BLaER1 treated with 17β-estradiol and CSF1 and Interleukin-3, amounts not matched to agents 10 nM and 100 nM (cell line): ENCODE results near the gene RARB.

Source experiments
- H3K27ac ChIP-seq, 11 experiments: shearing (Covaris generic); formaldehyde crosslinking; 2 replicates each; pipeline ENCODE4 v1.8.1; 2022
- H3K27me3 ChIP-seq, 11 experiments: shearing (Covaris generic); formaldehyde crosslinking; 2 replicates each; pipeline ENCODE4 v1.8.1; 2022
- H3K36me3 ChIP-seq, 11 experiments: shearing (Covaris generic); formaldehyde crosslinking; 2 replicates each; pipeline ENCODE4 v1.8.1; 2022
- H3K4me1 ChIP-seq, 10 experiments: shearing (Covaris generic); formaldehyde crosslinking; 2 replicates each; pipeline ENCODE4 v1.8.1; 2022
- H3K4me2 ChIP-seq, 11 experiments: shearing (Covaris generic); formaldehyde crosslinking; 2 replicates each; pipeline ENCODE4 v1.8.1; 2022
- H3K4me3 ChIP-seq, 10 experiments: shearing (Covaris generic); formaldehyde crosslinking; 2 replicates each; pipeline ENCODE4 v1.8.1; 2022
- H3K9ac ChIP-seq, 11 experiments: shearing (Covaris generic); formaldehyde crosslinking; 2 replicates each; pipeline ENCODE4 v1.8.1; 2022
- H3K9me3 ChIP-seq, 11 experiments: shearing (Covaris generic); formaldehyde crosslinking; replicated peaks in 1 of 11; 2 replicates each; pipeline ENCODE4 v1.8.1; 2022
- H4K20me1 ChIP-seq, 11 experiments: shearing (Covaris generic); formaldehyde crosslinking; 2 replicates each; pipeline ENCODE4 v1.8.1; 2022
- Cebpa-rat ChIP-seq, 11 experiments: shearing (Covaris generic); IDR thresholded peaks; 2 replicates each; pipeline ENCODE4 v1.8.1; 2022

RARB gene

GRCh38 chr3:25511972-25512721, 84.1 kb downstream of the RARB start:
- Histone ChIP-seq H3K9ac (no peak overlapping the region), H3K27me3 (no peaks in the 10 kb centered on the region), H3K9me3 (no peaks in the 10 kb centered on the region), H4K20me1 (no peaks in the 10 kb centered on the region), H3K36me3 (no peaks in the 10 kb centered on the region), H3K4me3 (no peak overlapping the region), H3K4me2 (no peak overlapping the region), H3K4me1 (peaks cover 0 to 14% (median 11%) of the 10 kb centered on the region in 10 experiments; a peak in 15 of 20 replicates), H3K27ac (no peak overlapping the region)
- TF ChIP-seq Cebpa-rat (IDR thresholded peaks at IDR 0.05) = no peak

DNA sequence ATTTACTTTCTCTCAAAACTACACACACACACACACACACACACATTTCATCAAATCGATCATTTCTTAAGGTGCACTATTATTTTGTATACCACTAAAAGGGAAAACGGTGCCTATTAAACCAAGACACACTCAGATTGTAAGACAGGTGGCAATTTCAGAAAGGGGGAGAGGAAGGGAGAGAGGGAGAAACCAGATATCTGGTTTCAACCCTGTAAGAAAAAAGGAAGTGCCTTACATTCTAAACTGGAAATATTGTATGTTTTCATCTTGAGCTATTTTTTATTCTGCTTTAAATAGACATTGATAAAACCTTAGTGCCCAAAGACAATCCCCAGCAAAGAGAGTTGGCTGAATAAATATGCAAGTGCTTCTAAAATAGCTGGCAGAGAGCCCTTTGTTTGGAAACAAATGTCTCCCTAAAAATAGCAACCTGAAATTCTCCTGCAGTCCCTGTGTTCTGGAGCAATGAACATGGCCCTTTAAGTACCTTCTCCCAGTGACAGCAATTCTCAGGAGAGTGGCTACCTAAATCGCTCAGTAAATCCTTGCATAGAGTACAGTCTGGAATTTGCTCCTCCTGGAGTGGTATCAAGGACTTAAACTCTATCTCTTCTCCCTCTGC, 85.7 kb downstream of the RARB start:
- no peak overlapping the region for H3K4me3 ChIP-seq
- no peak for TF ChIP-seq Cebpa-rat (IDR thresholded peaks at IDR 0.05)
- no peak overlapping the region for H3K9ac ChIP-seq
- no peaks in the 10 kb centered on the region for H4K20me1 ChIP-seq
- H3K27me3 ChIP-seq = no peaks in the 10 kb centered on the region
- H3K27ac ChIP-seq = no peak overlapping the region
- H3K4me1 ChIP-seq = peaks cover 0 to 14% (median 11%) of the 10 kb centered on the region in 10 experiments; a peak in 15 of 20 replicates
- peak overlapping the region in 8 of 11 experiments; percentile 25 to 59 (median 40); a peak in 16 of 22 replicates for H3K4me2 ChIP-seq
- no peaks in the 10 kb centered on the region for H3K36me3 ChIP-seq
- no peaks in the 10 kb centered on the region for H3K9me3 ChIP-seq

DNA sequence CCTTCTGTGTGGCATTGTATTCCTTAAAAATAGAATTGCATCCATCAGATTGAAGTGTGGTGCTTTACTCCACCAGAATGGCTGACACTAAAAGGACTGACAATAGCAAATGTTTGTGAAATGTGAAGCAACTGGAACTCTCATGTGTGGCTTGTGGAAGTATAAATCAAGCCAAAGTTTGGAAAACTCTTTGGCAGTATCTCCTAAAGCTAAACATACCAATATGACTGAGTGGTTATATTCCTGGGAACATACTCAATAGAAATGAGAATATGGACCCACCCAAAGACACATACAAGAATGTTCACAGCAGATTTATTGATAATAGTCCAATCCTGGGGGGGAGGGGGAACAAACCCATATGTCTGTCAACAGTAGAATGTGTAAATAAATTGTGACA, 87.1 kb downstream of the RARB start:
- no peak overlapping the region for H3K9ac ChIP-seq
- no peak for TF ChIP-seq Cebpa-rat (IDR thresholded peaks at IDR 0.05)
- H4K20me1 ChIP-seq = no peaks in the 10 kb centered on the region
- H3K9me3 ChIP-seq = no peaks in the 10 kb centered on the region
- H3K4me3 ChIP-seq = no peak overlapping the region
- no peak overlapping the region for H3K27ac ChIP-seq
- H3K27me3 ChIP-seq = no peaks in the 10 kb centered on the region
- peaks cover 0 to 14% (median 11%) of the 10 kb centered on the region in 10 experiments; a peak in 15 of 20 replicates for H3K4me1 ChIP-seq
- no peaks in the 10 kb centered on the region for H3K36me3 ChIP-seq
- no peak overlapping the region for H3K4me2 ChIP-seq

DNA sequence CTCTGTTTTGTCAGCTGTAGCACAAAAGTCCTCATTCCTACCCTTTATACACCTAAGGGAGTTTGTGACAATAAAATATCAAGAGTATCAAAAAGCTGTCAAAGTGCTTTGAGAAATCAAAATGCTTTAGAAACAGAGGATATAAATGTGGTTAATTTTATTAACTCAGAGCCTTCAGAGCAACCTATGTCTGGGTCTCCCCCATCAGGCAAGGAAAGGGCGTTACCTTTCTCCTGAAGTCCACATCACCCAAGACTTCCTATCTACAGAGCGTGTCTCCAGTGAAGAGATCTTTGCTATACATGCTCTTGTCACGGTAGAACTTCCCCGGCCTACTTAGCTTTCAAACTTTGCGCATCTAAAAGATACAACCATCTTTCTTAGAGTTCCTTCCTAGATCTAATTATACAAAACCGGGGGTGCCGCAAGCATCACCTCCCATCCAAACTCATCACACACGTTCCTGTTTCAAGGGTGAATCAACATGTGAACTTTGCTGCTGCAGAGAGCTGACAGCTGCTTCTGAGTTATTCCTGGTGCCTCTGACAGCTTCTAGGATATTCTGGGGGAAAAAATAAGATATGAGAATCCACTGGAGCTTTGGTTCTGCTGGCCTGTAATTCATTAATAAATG, 93.0 kb downstream of the RARB start:
- no peaks in the 10 kb centered on the region for H3K9me3 ChIP-seq
- H3K4me1 ChIP-seq = peaks cover 0 to 4% (median 2%) of the 10 kb centered on the region in 10 experiments; a peak in 4 of 20 replicates
- no peaks in the 10 kb centered on the region for H3K27me3 ChIP-seq
- H3K4me2 ChIP-seq = no peak overlapping the region
- no peak overlapping the region for H3K4me3 ChIP-seq
- H3K27ac ChIP-seq = no peak overlapping the region
- TF ChIP-seq Cebpa-rat (IDR thresholded peaks at IDR 0.05) = no peak
- H3K36me3 ChIP-seq = no peaks in the 10 kb centered on the region
- no peak overlapping the region for H3K9ac ChIP-seq
- no peaks in the 10 kb centered on the region for H4K20me1 ChIP-seq

DNA sequence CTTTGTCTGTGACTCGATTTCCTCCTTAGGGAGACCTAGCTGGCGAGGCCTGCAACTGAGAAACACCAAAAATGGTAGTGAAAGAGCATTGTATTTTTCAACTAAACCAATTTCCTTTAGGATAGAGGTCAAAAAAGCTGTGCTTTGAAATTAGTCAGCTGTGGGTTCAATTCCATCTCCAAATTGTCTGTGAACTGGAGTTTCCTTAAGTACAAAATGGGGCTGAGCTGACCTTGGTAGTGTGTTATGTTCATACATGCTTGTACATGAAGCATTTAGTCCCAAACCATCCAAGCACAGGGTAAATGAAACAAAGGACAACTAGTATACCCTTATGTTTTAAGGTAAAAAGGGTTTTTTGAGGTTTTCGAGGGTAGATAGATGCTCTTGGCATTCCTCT, 99.3 kb downstream of the RARB start:
- Histone ChIP-seq H3K9ac (no peak overlapping the region), H3K9me3 (peaks cover 0 to 9% (median under 1%) of the 10 kb centered on the region in 11 experiments; a peak in 6 of 22 replicates), H3K27me3 (no peaks in the 10 kb centered on the region), H3K36me3 (no peaks in the 10 kb centered on the region), H3K4me1 (peaks cover 0 to 7% (median 4%) of the 10 kb centered on the region in 10 experiments; a peak in 4 of 20 replicates), H3K4me3 (no peak overlapping the region), H3K4me2 (no peak overlapping the region), H3K27ac (no peak overlapping the region), H4K20me1 (no peaks in the 10 kb centered on the region)
- no peak for TF ChIP-seq Cebpa-rat (IDR thresholded peaks at IDR 0.05)

- H3K36me3 ChIP-seq = no peaks in the 10 kb centered on the region
- H3K9ac ChIP-seq = no peak overlapping the region
- TF ChIP-seq Cebpa-rat (IDR thresholded peaks at IDR 0.05) = no peak
- H3K4me2 ChIP-seq = no peak overlapping the region; a peak in 1 of 22 replicates
- no peaks in the 10 kb centered on the region for H3K27me3 ChIP-seq
- H4K20me1 ChIP-seq = no peaks in the 10 kb centered on the region
- H3K4me1 ChIP-seq = peaks cover 0 to 7% (median 4%) of the 10 kb centered on the region in 10 experiments; a peak in 4 of 20 replicates
- no peak overlapping the region for H3K27ac ChIP-seq
- H3K4me3 ChIP-seq = no peak overlapping the region
- H3K9me3 ChIP-seq = peaks cover 0 to 14% (median 5%) of the 10 kb centered on the region in 11 experiments; a peak in 11 of 22 replicates
Observed at GRCh38 chr3:25527801-25528200, 99.7 kb downstream of the RARB start.

DNA sequence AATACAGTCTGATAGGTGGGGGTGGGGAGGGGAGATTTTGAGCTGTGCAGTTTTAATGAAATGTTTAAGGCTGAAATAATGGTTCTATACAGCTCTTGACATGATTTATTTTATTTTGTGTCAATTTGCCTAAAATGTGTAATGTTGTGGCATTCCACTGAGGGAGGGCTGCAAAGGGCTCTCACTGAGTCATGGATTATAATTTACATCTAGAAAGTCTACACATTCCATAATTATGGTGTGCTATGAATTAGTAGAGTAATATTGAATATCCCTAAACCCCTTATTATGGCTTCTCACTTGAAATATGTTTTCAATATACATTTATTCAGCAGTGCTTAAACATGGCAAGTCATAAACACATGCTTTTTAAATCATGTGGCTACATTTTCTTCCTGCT, 103.9 kb downstream of the RARB start:
- no peak for TF ChIP-seq Cebpa-rat (IDR thresholded peaks at IDR 0.05)
- Histone ChIP-seq H3K4me1 (0 out of 20 replicates have a peak, but pooled peaks cover 0 to under 1% (median 0%) of the 10 kb centered on the region in 10 experiments), H3K9ac (no peak overlapping the region), H3K9me3 (peaks cover 0 to 14% (median 5%) of the 10 kb centered on the region in 11 experiments; a peak in 10 of 22 replicates), H3K36me3 (no peaks in the 10 kb centered on the region), H4K20me1 (no peaks in the 10 kb centered on the region), H3K4me3 (no peak overlapping the region), H3K27me3 (no peaks in the 10 kb centered on the region), H3K4me2 (no peak overlapping the region), H3K27ac (no peak overlapping the region)

- Histone ChIP-seq H3K36me3 (no peaks in the 10 kb centered on the region), H4K20me1 (no peaks in the 10 kb centered on the region), H3K9me3 (peaks cover 0 to 14% (median 5%) of the 10 kb centered on the region in 11 experiments; a peak in 10 of 22 replicates), H3K4me3 (no peak overlapping the region), H3K4me2 (no peak overlapping the region), H3K27ac (no peak overlapping the region), H3K4me1 (0 out of 20 replicates have a peak, but pooled peaks cover 0 to 3% (median 0%) of the 10 kb centered on the region in 10 experiments), H3K27me3 (no peaks in the 10 kb centered on the region), H3K9ac (no peak overlapping the region)
- no peak for TF ChIP-seq Cebpa-rat (IDR thresholded peaks at IDR 0.05)
Observed at GRCh38 chr3:25532431-25533162, 104.5 kb downstream of the RARB start.
